NCI-H446 (cell line): ENCODE results near the gene DIDO1.

Experiments used
- DNase-seq, 2 experiments: peaks; one replicate each; lab custom pipeline; 2025; lab: John Stamatoyannopoulos, UW

DIDO1 gene

GRCh38 chr20:62894261-62894660 is 32.0 kb downstream of the DIDO1 start:
- DNase-seq = no peak

GRCh38 chr20:62893700-62894099 is 32.6 kb downstream of the DIDO1 start:
- DNase-seq = no peak

GRCh38 chr20:62892348-62893304 is 33.7 kb downstream of the DIDO1 start:
- DNase-seq = no peak

GRCh38 chr20:62891111-62891510 is 35.2 kb downstream of the DIDO1 start:
- DNase-seq = no peak

- DNase-seq = no peak
Measured at GRCh38 chr20:62890444-62890843, 35.9 kb downstream of the DIDO1 start.

GRCh38 chr20:62889871-62890270 is 36.4 kb downstream of the DIDO1 start:
- DNase-seq = no peak

GRCh38 chr20:62889411-62889810 is 36.9 kb downstream of the DIDO1 start:
- DNase-seq = no peak

GRCh38 chr20:62888910-62889309 is 37.4 kb downstream of the DIDO1 start:
- DNase-seq = no peak

- no peak for DNase-seq
Measured at GRCh38 chr20:62888406-62888805, 37.9 kb downstream of the DIDO1 start.

GRCh38 chr20:62887860-62888239 is 38.5 kb downstream of the DIDO1 start:
- no peak for DNase-seq

- no peak for DNase-seq
Measured at GRCh38 chr20:62887152-62887859, 39.0 kb downstream of the DIDO1 start.

- no peak for DNase-seq
Measured at GRCh38 chr20:62886709-62887058, 39.6 kb downstream of the DIDO1 start.

GRCh38 chr20:62885896-62886708 is 40.2 kb downstream of the DIDO1 start:
- DNase-seq = no peak

- DNase-seq = no peak
Measured at GRCh38 chr20:62885046-62885895, 41.0 kb downstream of the DIDO1 start.

GRCh38 chr20:62884556-62884955 is 41.7 kb downstream of the DIDO1 start:
- no peak for DNase-seq

- DNase-seq = no peak
Measured at GRCh38 chr20:62882426-62882825, 43.9 kb downstream of the DIDO1 start.

GRCh38 chr20:62881662-62882395 is 44.5 kb downstream of the DIDO1 start:
- no peak for DNase-seq

GRCh38 chr20:62880935-62881661 is 45.2 kb downstream of the DIDO1 start:
- no peak for DNase-seq

- DNase-seq = no peak
Measured at GRCh38 chr20:62880147-62880934, 46.0 kb downstream of the DIDO1 start.
